HUES64 (cell line): ENCODE results near the gene HMCN1.

Experiments
- H3K27ac ChIP-seq: 2 replicates; pipeline ENCODE4 v1.7.0; 2013; ENCODE audit warnings: low read depth, low read length, inconsistent platforms
- H3K27me3 ChIP-seq: 2 replicates; pipeline ENCODE4 v1.6.1; 2013; ENCODE audit warnings: mild to moderate bottlenecking, low read length; ENCODE audit not compliant: insufficient read depth
- H3K36me3 ChIP-seq: 2 replicates; pipeline ENCODE4 v1.6.1; 2013; ENCODE audit warnings: mild to moderate bottlenecking, low read length; ENCODE audit not compliant: insufficient read depth
- H3K4me1 ChIP-seq: 2 replicates; pipeline ENCODE4 v1.6.1; 2013; ENCODE audit warnings: mild to moderate bottlenecking, low read length, moderate library complexity; ENCODE audit not compliant: insufficient read depth
- H3K4me3 ChIP-seq: 2 replicates; pipeline ENCODE4 v1.5.1; 2013; ENCODE audit warnings: mild to moderate bottlenecking, low read length, moderate library complexity
- H3K9ac ChIP-seq: 2 replicates; pipeline ENCODE4 v1.6.1; 2013; ENCODE audit warnings: mild to moderate bottlenecking, low read depth, low read length
- H3K9me3 ChIP-seq: 2 replicates; pipeline ENCODE4 v1.6.1; 2013; ENCODE audit warnings: low read depth, low read length; ENCODE audit not compliant: insufficient read depth
- WGBS: fragments of 150-250, 120-280 bp; methylation state at CpG from one replicate; pipeline ENCODE4 v1.1.7; 2013; ENCODE audit warnings: missing lambda C conversion rate; 5-methylcytosine and 5-hydroxymethylcytosine counted together

Gene HMCN1

DNA sequence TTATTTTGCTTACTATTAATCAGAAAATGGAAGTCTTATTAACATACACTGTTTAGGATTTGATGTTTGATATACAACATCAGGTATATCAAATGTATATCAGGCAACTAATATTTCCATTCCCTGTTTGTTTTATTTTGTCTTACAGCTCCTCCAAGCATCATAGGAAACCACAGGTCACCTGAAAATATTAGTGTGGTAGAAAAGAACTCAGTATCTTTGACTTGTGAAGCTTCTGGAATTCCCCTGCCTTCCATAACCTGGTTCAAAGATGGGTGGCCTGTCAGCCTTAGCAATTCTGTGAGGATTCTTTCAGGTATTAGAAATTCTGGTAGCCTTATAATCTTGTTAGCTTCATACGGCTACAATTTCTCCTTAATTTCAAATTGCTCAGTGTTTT, 322.9 kb downstream of the HMCN1 start:
- Histone ChIP-seq H3K36me3 (no peaks in the 10 kb centered on the region), H3K9ac (no peak overlapping the region), H3K27ac (no peak overlapping the region), H3K9me3 (no peaks in the 10 kb centered on the region), H3K4me1 (no peaks in the 10 kb centered on the region), H3K27me3 (no peaks in the 10 kb centered on the region), H3K4me3 (no peak overlapping the region)
- no CpG with 5 or more reads among the region's 1 CpG for WGBS

DNA sequence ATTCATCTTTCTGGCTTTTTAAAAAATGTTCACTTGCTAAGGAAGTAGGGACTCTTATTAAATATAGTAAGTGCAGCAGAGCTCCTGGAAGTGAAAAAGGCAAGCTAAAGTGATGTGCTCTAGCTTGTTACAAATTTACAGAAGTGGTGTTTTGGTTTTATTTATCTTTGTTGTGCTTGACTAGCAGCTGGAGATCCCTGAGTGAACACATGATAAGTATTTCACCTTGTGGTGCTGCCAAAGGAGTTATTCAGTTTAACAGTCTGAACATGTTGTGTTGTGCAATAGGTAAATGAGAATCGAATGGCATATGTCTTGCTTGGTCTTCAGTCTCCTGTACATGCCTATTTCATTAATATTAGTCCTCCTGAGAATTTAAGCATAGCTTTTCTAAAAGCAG, 325.1 kb downstream of the HMCN1 start:
- no peaks in the 10 kb centered on the region for H3K4me1 ChIP-seq
- no peak overlapping the region for H3K9ac ChIP-seq
- H3K27me3 ChIP-seq = no peaks in the 10 kb centered on the region
- 90% methylated on average over 1 of the region's 1 CpG for WGBS
- H3K27ac ChIP-seq = no peak overlapping the region
- no peaks in the 10 kb centered on the region for H3K9me3 ChIP-seq
- no peaks in the 10 kb centered on the region for H3K36me3 ChIP-seq
- H3K4me3 ChIP-seq = no peak overlapping the region

DNA sequence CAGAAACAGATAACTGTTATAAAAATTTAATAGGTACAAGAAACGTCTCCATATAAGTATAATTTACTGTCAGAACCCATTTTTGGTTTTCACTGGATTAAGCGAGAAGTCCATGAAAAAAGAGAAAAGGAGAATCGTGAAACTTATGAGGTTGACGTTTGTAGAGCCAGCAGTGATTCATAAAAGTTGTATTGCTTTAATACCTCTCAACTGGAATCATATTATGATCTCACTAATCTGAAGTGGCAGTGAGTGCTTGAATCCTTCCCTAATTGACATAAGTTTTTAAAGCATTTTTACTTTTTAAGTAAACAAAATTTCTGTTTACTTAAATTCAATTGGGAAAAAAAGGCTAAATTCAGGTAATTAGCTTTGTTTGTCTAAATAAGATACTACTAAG, 325.6 kb downstream of the HMCN1 start:
- Histone ChIP-seq H3K9me3 (no peaks in the 10 kb centered on the region), H3K27ac (no peak overlapping the region), H3K27me3 (no peaks in the 10 kb centered on the region), H3K9ac (no peak overlapping the region), H3K4me1 (no peaks in the 10 kb centered on the region), H3K36me3 (no peaks in the 10 kb centered on the region), H3K4me3 (no peak overlapping the region)
- WGBS = 100% methylated on average over 3 of the region's 4 CpGs

DNA sequence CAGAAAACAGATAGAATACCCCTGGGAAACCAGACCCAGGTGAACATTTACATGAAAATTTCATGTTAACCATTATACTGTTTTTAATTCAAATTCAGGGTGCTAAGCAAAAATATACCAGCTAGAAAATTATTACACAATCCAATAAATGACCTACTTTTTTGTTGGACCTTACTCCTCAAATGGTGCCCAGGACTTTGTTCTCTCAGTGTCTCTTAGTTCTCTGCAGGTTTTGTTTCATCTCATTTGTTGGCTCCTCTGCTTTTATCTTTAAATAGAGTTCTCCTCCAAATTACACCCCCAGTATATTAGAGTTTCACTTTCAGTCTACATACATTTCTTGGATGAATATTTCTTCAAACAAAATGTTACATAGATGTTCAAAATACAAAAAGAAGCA, 326.0 kb downstream of the HMCN1 start:
- no peaks in the 10 kb centered on the region for H3K4me1 ChIP-seq
- no peak overlapping the region for H3K27ac ChIP-seq
- no peaks in the 10 kb centered on the region for H3K27me3 ChIP-seq
- no peak overlapping the region for H3K9ac ChIP-seq
- no peak overlapping the region for H3K4me3 ChIP-seq
- no peaks in the 10 kb centered on the region for H3K36me3 ChIP-seq
- no peaks in the 10 kb centered on the region for H3K9me3 ChIP-seq

DNA sequence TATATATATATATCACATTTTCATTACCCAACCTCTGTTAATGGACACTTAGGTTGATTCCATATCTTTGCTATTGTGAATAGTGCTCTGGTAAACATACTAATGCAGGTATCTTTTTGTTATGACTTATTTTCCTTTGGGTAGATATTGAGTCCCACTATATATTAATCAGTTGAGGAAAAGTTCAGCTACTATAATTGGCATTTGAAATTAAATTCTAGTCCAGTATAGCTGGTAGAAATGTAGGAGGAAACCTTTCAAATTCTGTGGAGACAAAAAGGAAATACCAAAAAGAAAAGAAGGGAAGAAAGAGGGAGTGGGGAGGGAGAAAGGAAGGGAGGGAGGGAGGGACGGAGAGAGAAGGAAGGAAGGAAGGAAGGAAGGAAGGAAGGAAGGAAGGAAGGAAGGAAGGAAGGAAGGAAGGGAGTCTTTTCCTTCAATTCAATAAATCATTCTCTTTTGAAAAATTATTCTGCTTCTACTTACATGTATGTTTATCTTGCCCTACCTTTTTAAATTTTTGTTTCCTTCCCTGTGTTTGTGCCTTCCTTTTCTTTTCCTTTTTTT, 329.0 kb downstream of the HMCN1 start:
- Histone ChIP-seq H3K4me3 (no peak overlapping the region), H3K36me3 (no peaks in the 10 kb centered on the region), H3K9ac (no peak overlapping the region), H3K27me3 (no peaks in the 10 kb centered on the region), H3K4me1 (no peaks in the 10 kb centered on the region), H3K9me3 (no peaks in the 10 kb centered on the region), H3K27ac (no peak overlapping the region)
- WGBS = 77% methylated on average over 1 of the region's 1 CpG

DNA sequence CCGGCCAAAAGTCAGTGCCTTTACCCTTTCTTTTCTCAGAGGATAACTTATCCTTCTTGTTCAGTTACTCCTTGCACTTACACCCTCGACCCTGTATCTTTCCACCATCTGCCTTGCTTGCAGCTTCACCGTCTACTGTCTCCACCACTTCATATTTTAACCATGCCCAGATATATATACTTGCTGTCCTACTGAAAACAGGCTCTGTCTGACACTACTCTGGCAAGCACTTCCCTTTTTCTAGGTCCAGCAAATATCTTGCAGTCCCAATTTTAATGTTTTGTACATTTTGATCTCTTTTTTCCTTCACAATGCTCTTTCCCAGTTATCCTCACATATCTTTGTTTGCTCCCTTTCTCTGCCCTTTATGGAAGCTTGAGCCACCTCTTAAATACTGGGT, 332.2 kb downstream of the HMCN1 start:
- Histone ChIP-seq H3K9me3 (no peaks in the 10 kb centered on the region), H3K4me3 (no peak overlapping the region), H3K27ac (no peak overlapping the region), H3K9ac (no peak overlapping the region), H3K4me1 (no peaks in the 10 kb centered on the region), H3K36me3 (no peaks in the 10 kb centered on the region), H3K27me3 (no peaks in the 10 kb centered on the region)
- WGBS = 88% methylated on average over 3 of the region's 3 CpGs

DNA sequence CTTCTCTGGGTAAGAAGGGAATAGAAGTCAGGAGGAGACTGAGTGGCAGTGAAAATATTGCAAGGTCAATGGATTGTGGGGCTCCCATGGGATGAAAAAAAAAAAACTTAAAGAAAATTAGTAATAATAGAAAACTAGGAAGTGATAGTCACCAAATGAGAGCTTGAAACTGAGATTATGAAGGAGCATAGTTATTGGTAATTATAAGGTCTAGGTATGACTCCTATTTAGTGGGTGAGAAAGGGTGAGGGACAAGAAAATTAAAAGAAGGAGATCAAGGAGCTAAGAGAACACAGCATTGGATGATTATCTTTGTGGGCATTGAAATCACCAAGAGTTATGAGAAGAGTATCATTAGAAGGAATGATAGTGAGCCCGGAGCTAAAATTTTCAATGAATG, 339.5 kb downstream of the HMCN1 start:
- Histone ChIP-seq H3K27me3 (no peaks in the 10 kb centered on the region), H3K36me3 (no peaks in the 10 kb centered on the region), H3K4me3 (no peak overlapping the region), H3K4me1 (no peaks in the 10 kb centered on the region), H3K27ac (no peak overlapping the region), H3K9me3 (no peaks in the 10 kb centered on the region), H3K9ac (no peak overlapping the region)
- WGBS = 95% methylated on average over 1 of the region's 1 CpG

DNA sequence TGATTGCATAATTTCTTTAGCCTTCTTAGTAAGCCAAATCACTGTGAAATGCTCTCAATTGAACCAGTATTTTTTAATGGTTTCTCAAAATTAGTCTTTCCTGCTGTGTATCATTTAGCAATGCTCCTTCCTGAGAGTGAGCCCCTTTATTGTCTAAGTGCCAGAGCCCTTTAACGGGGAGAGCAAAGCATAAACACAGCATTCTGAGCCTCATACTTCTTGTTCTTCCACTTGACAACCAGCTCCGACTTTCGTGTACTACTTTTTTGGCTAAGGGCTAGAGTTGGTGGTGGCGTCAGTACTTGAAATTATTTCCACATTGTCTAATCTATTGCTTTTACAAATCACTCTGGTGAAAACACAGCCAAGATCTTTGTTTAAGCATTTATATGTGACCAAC, 341.8 kb downstream of the HMCN1 start:
- Histone ChIP-seq H3K9ac (no peak overlapping the region), H3K4me3 (no peak overlapping the region), H3K27ac (no peak overlapping the region), H3K36me3 (no peaks in the 10 kb centered on the region), H3K27me3 (no peaks in the 10 kb centered on the region), H3K4me1 (no peaks in the 10 kb centered on the region; the same call in 1 of the 2 replicates), H3K9me3 (no peaks in the 10 kb centered on the region)
- 95% methylated on average over 4 of the region's 4 CpGs for WGBS

DNA sequence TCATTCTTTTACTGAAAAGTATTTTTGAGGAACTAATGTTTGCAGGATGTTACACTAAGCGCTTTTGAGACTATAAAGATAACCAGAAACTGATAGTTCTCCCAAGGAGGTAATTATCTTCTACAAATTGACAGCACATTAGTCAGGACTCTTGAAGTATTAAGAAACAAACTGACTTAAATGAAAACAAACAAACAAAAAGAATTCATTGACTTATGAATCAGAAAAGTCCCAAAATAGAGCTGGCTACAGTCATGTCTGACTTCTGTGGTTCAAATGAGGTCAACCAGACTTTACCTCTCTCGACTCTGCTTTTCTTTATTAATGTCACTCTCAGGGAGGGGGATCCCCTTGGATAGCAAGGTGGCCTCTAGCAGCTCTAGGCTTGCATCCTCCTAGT, 344.1 kb downstream of the HMCN1 start:
- Histone ChIP-seq H3K27ac (no peak overlapping the region), H3K9ac (no peak overlapping the region), H3K36me3 (no peaks in the 10 kb centered on the region), H3K4me1 (no peaks in the 10 kb centered on the region; the same call in 1 of the 2 replicates), H3K9me3 (no peaks in the 10 kb centered on the region), H3K27me3 (no peaks in the 10 kb centered on the region), H3K4me3 (no peak overlapping the region)
- 97% methylated on average over 2 of the region's 2 CpGs for WGBS

DNA sequence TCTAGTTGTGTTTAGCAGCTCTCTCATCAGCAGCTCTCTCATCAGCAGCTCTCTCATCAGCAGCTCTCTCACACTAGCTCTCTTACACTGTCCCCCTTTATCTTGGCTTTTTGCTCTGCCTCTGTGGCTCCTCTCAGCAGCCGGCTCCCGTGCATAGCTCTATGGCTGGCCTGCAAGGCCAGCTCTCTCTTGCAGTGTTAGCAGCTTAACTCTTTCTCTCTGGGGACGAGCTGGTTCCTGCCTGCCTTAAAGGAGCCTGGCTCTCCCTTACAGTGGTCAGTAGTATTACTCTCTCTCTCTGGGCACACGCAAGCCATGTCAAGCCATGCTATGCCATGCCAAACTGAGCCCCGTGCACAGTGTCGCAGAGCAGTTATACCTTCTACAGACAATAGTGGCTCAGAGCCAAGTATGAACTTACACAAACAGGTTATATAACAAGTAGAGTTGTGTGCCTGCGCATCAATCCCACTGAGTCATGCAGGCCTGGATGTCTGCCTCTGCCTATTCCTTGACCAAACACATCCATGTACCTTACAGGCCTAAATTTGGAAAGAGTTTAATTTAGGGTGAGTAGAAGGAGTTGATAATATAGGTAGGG, 345.0 kb downstream of the HMCN1 start:
- Histone ChIP-seq H3K4me1 (no peaks in the 10 kb centered on the region; the same call in 1 of the 2 replicates), H3K9me3 (no peaks in the 10 kb centered on the region), H3K36me3 (no peaks in the 10 kb centered on the region), H3K9ac (no peak overlapping the region), H3K27ac (no peak overlapping the region), H3K4me3 (no peak overlapping the region), H3K27me3 (no peaks in the 10 kb centered on the region)
- 94% methylated on average over 7 of the region's 7 CpGs for WGBS

DNA sequence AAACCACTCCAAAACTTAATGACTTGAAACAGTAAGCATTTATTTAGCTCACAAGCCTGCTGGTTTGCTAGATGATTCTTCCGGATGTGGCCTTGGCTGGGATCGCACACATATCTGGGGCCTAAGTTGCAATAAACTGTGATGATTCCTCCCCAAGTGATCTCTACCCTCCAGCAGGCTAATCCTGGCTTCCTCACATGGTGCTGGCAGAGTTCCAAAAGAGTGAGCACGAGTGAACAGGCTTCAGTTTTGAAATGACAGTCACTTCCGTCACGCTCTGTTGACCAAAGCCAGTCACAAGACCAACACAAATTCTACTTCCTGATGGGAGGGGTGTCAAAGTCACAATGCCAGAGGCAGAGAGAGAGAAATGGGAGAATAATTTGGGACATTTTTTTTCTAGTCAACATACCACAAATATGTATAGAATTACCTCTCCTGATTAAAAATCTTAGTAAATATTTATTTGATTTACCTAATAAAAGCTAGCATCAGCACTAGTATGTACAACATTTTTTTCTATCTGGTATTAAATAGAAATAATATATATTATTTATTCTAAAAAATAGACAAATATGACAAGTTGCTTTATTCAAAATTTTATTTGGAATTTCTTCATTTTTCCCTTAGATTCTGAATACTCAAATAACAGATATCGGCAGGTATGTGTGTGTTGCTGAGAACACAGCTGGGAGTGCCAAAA, 348.2 kb downstream of the HMCN1 start:
- no peak overlapping the region for H3K27ac ChIP-seq
- H3K4me3 ChIP-seq = no peak overlapping the region

More for the DNA sequence above, 348.2 kb downstream of the HMCN1 start:
- Histone ChIP-seq H3K9ac (no peak overlapping the region), H3K27me3 (no peaks in the 10 kb centered on the region), H3K9me3 (no peaks in the 10 kb centered on the region), H3K36me3 (no peaks in the 10 kb centered on the region), H3K4me1 (no peaks in the 10 kb centered on the region; the same call in 1 of the 2 replicates)
- 85% methylated on average over 6 of the region's 6 CpGs for WGBS
